HG03442 (cell line): ENCODE measurements around the gene HEATR5B.
"Not testable (repeated sequence)": the region's sequence is repeated elsewhere in the genome, so short reads cannot be mapped to it uniquely, and the experiment has no call there.

Source experiments
- ATAC-seq: cut with Tn5 transposase; IDR thresholded peaks from one replicate; pipeline ENCODE4 v1.9.1; 2021; ENCODE audit warnings: mild to moderate bottlenecking, moderate library complexity; ENCODE audit not compliant: unreplicated experiment

HEATR5B gene

DNA sequence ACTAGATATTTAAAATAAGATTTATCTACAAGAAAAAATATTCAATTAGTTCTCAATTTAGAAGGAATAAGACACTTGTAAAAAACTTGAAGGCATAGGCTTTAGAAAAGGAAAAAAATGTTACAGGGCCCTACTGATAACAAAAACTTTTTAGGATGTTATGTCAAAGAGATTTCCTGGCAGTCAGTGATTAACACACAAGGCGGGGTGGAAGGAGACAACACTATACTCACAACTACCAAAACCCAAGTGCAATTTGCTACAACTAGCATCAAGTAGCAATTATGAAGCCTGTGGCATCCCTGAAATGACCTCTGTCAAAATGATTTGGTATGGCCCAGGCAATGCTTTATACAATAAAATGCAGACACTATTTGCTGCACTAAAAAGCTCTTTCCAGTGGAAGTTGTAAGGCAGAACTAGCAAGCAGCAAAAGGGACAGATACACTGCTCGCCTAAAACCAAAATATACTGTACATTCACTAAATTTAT lies 133.1 kb downstream of the HEATR5B start:
- ATAC-seq, result no peak

DNA sequence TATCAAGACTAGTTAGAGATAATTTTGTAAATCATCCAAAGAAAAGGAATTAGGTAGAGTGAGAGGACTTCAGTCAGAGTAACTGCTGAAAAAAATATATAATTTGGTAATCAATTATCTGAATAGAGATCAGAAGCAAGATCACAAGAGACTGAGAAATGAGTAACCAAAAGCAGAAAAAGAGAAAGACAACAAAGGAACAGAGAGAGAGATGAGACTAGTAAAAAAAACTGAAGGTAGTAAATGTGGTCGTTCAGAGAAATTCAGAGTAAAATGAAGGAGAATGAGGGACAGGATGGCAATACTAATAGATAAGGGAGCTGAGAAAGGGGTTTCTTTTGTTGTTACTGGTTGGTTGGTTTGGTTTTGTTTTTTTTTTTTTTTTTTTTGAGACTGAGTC lies 134.3 kb downstream of the HEATR5B start:
- ATAC-seq, result no peak

DNA sequence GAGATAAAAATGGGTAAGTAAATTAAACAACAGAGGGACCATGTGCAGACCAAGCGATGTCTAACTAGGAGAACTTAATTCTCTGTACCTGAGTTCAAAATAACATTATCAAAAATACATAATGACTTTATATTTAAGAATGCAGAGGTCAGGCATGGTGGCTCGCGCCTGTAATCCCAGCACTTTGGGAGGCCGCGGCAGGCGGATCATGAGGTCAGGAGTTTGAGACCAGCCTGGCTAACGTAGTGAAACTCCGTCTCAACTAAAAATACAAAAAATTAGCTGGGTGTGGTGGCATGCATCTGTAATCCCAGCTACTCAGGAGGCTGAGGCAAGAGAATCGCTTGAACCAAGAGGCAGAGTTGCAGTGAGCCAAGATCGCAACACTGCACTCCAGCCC lies 138.9 kb downstream of the HEATR5B start:
- not testable (repeated sequence) for ATAC-seq

DNA sequence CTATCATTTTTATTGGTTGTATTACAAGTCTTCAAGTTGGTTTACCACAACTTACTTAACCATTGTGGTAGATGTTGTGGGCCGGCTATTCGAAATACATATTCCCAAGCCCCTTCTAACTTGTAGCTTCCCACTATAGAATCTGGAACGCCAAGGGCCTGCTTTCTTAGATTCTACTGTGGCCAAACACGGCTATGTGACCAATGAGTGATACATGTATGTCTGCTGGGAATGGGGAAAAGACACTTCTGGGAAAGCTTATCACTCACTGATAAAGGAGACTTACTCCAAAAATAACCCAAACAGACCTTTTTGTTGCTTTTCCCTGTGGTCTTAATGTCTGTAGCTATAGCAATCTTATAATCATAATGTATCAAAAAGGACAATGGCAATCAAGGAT lies 142.3 kb downstream of the HEATR5B start:
- no peak for ATAC-seq

DNA sequence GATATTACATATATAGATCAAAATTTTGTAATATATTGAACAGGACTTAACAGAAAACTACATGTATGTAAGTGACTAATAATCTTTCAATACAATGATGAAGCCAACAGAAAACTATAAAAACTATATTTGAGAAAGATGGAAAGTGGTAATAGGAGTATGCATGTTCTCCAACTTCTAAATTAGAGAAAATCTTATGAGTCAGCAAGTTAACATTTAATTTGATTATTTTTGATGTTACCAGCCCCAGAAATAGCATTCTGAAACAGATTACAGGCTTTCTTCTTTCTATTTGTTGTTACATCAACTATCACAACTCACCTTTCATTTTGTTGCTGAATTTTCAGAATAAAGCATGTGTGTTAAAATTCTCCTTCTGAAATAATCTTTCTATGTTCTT lies 147.6 kb downstream of the HEATR5B start:
- not testable (repeated sequence) for ATAC-seq

DNA sequence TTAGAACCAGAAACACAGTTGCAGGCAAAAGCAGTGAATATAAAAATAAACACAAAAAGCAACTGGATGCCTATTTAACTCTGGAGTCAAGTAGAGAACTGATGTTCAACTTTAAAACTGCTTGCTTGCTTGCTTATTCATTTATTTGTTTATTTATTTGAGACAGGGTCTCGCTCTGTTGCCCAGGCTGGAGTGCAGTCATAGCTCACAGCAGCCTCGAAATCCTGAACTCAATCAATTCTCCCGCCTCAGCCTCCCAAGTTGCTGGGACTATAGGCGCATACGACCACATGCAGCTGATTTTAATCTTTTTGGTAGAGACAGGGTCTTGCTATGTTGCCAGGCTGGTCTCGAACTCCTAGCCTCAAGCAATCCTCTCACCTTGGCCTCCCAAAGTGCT lies 152.5 kb downstream of the HEATR5B start:
- not testable (repeated sequence) for ATAC-seq
